PC-9 (cell line): Measurements from ENCODE around the gene ADAMTSL4. TPM values are rescaled to one million over a fixed set of nuclear protein-coding genes. Genes with fewer than 3 reads are reported as not detected.
A peak's percentile ranks its signal among the peaks of the same experiment; 100 is the strongest.

ENCODE experiments used
- BruUV-seq: library from RNA; stranded (reverse); fragments of 400-500 nt; replicated peaks from 2 replicates; lab custom pipeline; 2021; lab: Mats Ljungman, UMichigan
- CTCF ChIA-PET: fragments of 300-600 bp; sonication (Branson Sonifier 250); formaldehyde crosslinking; loops from one replicate; lab custom pipeline; 2022; ENCODE audit warnings: antibody characterized with exemption; lab: Charles Lee
- POLR2A ChIA-PET: fragments of 300-600 bp; sonication (Branson Sonifier 250); formaldehyde crosslinking; loops from one replicate; lab custom pipeline; 2022; ENCODE audit warnings: antibody characterized with exemption; ENCODE audit not compliant: unreplicated experiment; lab: Charles Lee
- DNase-seq, 2 experiments: peaks; one replicate each; pipeline versions ENCODE4 v3.0.0 to v3.0.0-alpha.2; 2015 to 2022; ENCODE audit warnings: mixed read lengths in 1 of 2
- H2AFZ ChIP-seq: fragments of 200-600 bp; sonication (generic); 2 replicates; pipeline ENCODE4 v1.8.1; 2017; ENCODE audit warnings: antibody characterized with exemption
- H3F3A ChIP-seq: fragments of 200-600 bp; sonication (generic); 2 replicates; pipeline ENCODE4 v1.8.1; 2017; ENCODE audit warnings: antibody characterized with exemption, mild to moderate bottlenecking, low read depth; ENCODE audit not compliant: insufficient read depth
- H3K27ac ChIP-seq: fragments of 200-600 bp; sonication (generic); 2 replicates; pipeline ENCODE4 v1.6.1; 2016; ENCODE audit warnings: mixed run types
- H3K27me3 ChIP-seq: fragments of 200-600 bp; sonication (generic); 2 replicates; pipeline ENCODE4 v1.6.1; 2016; ENCODE audit warnings: low read depth, mixed run types; ENCODE audit not compliant: insufficient read depth
- H3K36me3 ChIP-seq: fragments of 200-600 bp; sonication (generic); 2 replicates; pipeline ENCODE4 v1.6.1; 2016; ENCODE audit warnings: low read depth, mixed run types
- H3K4me1 ChIP-seq: fragments of 200-600 bp; sonication (generic); replicated peaks from 2 replicates; pipeline ENCODE4 v1.6.1; 2016; ENCODE audit warnings: mixed run types; ENCODE audit not compliant: insufficient read depth
- H3K4me2 ChIP-seq: fragments of 200-600 bp; sonication (generic); 2 replicates; pipeline ENCODE4 v1.6.1; 2017; ENCODE audit warnings: mixed run types
- H3K4me3 ChIP-seq: fragments of 200-600 bp; sonication (generic); 2 replicates; pipeline ENCODE4 v1.6.1; 2016; ENCODE audit warnings: mixed run types
- H3K79me2 ChIP-seq: fragments of 200-600 bp; sonication (generic); 2 replicates; pipeline ENCODE4 v1.6.1; 2017; ENCODE audit warnings: low read depth, mixed run types
- H3K9me2 ChIP-seq: fragments of 200-600 bp; sonication (generic); 2 replicates; pipeline ENCODE4 v1.8.1; 2017; ENCODE audit warnings: mild to moderate bottlenecking; ENCODE audit not compliant: insufficient read depth
- H3K9me3 ChIP-seq: fragments of 200-600 bp; sonication (generic); 2 replicates; pipeline ENCODE4 v1.8.1; 2016; ENCODE audit warnings: low read depth; ENCODE audit not compliant: insufficient read depth
- H4K20me1 ChIP-seq: fragments of 200-600 bp; sonication (generic); 2 replicates; pipeline ENCODE4 v1.8.1; 2017; ENCODE audit not compliant: insufficient read depth
- CTCF ChIP-seq: fragments of 200-600 bp; sonication (generic); conservative IDR thresholded peaks from 2 replicates; pipeline ENCODE4 v1.6.1; 2017; ENCODE audit warnings: mixed run types, antibody characterized with exemption, mild to moderate bottlenecking, moderate library complexity
- EZH2 ChIP-seq: fragments of 200-600 bp; sonication (generic); IDR thresholded peaks from 2 replicates; pipeline ENCODE4 v1.8.0; 2017; ENCODE audit warnings: antibody characterized with exemption, low read depth
- intact Hi-C: fragments of 100-400 bp; cut with micrococcal nuclease; formaldehyde crosslinking; loops from one replicate; pipeline ENCODE4 v1.10.0; 2022; ENCODE audit not compliant: unreplicated experiment
- total RNA-seq: library from RNA; stranded (reverse); gene quantifications from 2 replicates; pipeline ENCODE4 v1.2.3, GENCODE V29; 2021

Gene ADAMTSL4
- total RNA-seq, 1 experiment from 2014 or later, result 67.9 TPM

DNA sequence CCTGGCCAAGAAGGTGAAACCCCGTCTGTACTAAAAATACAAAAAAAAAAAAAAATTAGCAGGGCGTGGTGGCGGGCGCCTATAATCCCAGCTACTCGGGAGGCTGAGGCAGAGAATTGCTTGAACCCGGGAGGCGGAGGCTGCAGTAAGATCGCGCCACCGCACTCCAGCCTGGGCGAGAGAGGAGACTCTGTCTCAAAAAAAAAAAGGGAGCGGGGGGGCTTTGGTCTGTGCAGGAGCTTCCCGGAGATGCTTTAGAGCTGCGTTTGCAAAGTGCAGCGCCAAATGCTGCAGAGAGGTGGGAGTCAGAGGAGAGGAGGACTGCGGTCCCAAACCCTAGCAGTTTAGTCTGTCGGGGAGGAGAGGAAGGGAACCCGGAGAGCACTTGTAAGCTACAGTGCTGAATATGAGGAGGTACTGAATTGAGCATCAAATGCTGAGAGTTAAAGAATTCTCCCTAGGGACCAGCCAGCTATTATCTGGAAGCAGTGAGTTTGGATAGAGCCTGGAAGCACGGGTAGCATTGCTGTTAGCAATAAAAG is 33.1 kb upstream of the ADAMTSL4 start:
- Histone ChIP-seq H3K27ac (no peak overlapping the region), H3K9me3 (no peaks in the 10 kb centered on the region), H3K79me2 (no peaks in the 10 kb centered on the region), H3K36me3 (no peaks in the 10 kb centered on the region), H3K9me2 (no peaks in the 10 kb centered on the region), H3K4me3 (peak overlapping the region; percentile 70), H2AFZ (peak overlapping the region; percentile 84), H3K4me2 (peak overlapping the region; percentile 87), H3K4me1 (peaks cover 22% of the 10 kb centered on the region), H3F3A (peaks cover 9% of the 10 kb centered on the region), H4K20me1 (no peaks in the 10 kb centered on the region), H3K27me3 (no peaks in the 10 kb centered on the region)
- TF ChIP-seq EZH2, result no peak
- TF ChIP-seq CTCF, result no peak
- intact Hi-C loops, result no loop called here
- ChIA-PET POLR2A (interaction anchor here (0.5 to 1.3 kb wide), 7 partner anchors 8 to 321 kb away, joined by 3 to 29 read pairs (median 5); partner anchors contain the start of gene ECM1), CTCF (interaction anchor here (0.6 to 0.8 kb wide), 4 partner anchors 13 to 265 kb away, joined by 3 to 6 read pairs (median 5); no protein-coding TSS in a partner anchor)
- no TSS peak for BruUV-seq
- no peak for DNase-seq

GRCh38 chr1:150516616-150517015 is 32.6 kb upstream of the ADAMTSL4 start:
- Histone ChIP-seq H3K4me2 (peak overlapping the region; percentile 87), H3K4me3 (peak overlapping the region; percentile 70), H3K27ac (no peak overlapping the region), H4K20me1 (no peaks in the 10 kb centered on the region), H3K4me1 (peaks cover 22% of the 10 kb centered on the region), H3K9me2 (no peaks in the 10 kb centered on the region), H3K9me3 (no peaks in the 10 kb centered on the region), H3F3A (peaks cover 9% of the 10 kb centered on the region), H2AFZ (peak overlapping the region; percentile 84; the same call in 1 of the 2 replicates), H3K36me3 (no peaks in the 10 kb centered on the region), H3K79me2 (no peaks in the 10 kb centered on the region), H3K27me3 (no peaks in the 10 kb centered on the region)
- no peak for TF ChIP-seq CTCF
- no peak for TF ChIP-seq EZH2
- DNase-seq, result no peak
- no TSS peak for BruUV-seq
- CTCF ChIA-PET, result interaction anchor here (0.6 to 1.1 kb wide), 4 partner anchors 13 to 265 kb away, joined by 3 to 6 read pairs (median 6); no protein-coding TSS in a partner anchor
- intact Hi-C loops, result no loop called here
- POLR2A ChIA-PET, result interaction anchor here (0.6 to 1.3 kb wide), 4 partner anchors 9 to 322 kb away, joined by 3 to 29 read pairs (median 8); partner anchors contain the start of gene ECM1

DNA sequence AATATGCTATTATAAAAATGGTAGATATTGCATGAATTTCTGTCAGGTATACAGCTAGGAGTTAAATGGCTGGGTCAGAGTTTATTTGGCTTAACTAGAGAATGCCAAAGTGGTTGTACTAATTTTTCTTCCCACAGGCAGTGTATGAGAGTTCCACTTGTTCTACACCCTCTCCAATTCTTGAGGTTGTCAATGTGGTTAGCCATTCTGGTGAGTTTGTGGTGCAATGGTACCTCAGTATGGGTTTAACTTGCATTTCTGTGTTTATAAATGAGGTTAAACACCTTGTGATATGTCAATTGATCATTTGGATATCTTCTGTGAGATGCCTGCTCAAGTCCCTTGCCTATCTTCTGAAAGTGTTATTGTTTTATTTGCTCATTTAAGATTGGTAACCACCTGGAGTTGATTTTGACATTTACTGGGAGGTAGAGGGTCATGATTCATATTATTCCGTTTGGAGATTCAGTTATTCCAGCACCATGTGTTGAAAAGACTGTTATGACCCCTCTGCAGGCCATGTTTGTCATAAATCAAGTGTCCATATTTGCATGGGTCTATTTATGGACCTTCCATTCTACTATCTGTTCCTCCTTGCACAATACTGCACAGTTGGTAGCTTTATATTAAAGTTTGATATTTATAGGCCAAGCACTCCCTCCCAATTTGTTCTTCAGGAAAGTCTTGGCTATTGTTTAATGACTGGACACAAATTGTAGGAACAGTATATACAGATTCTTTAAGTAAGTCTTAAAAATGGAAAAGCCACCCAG is 27.8 kb upstream of the ADAMTSL4 start:
- H3K27ac ChIP-seq, result no peak overlapping the region
- DNase-seq, result no peak
- H3K4me2 ChIP-seq, result no peak overlapping the region
- TF ChIP-seq EZH2 (no peak), CTCF (no peak)
- CTCF ChIA-PET, result no interaction called here
- H3K27me3 ChIP-seq, result no peaks in the 10 kb centered on the region
- BruUV-seq, result no TSS peak
- H3K4me3 ChIP-seq, result no peak overlapping the region
- no peak overlapping the region for H2AFZ ChIP-seq
- H3K9me2 ChIP-seq, result no peaks in the 10 kb centered on the region
- H3F3A ChIP-seq, result peaks cover 7% of the 10 kb centered on the region
- H3K9me3 ChIP-seq, result no peaks in the 10 kb centered on the region
- POLR2A ChIA-PET, result interaction anchor here (0.5 kb wide), 2 partner anchors 9 to 200 kb away, joined by 3 to 6 read pairs; no protein-coding TSS in a partner anchor
- intact Hi-C loops, result no loop called here
- H3K79me2 ChIP-seq, result no peaks in the 10 kb centered on the region
- no peaks in the 10 kb centered on the region for H4K20me1 ChIP-seq
- peaks cover 5% of the 10 kb centered on the region; the same call in 1 of the 2 replicates for H3K4me1 ChIP-seq
- H3K36me3 ChIP-seq, result no peaks in the 10 kb centered on the region
